Tibial nerve (tissue), 4 donors: ENCODE results near the gene FAM174C. TPM values are rescaled to one million over a fixed set of nuclear protein-coding genes. Genes with fewer than 3 reads are reported as not detected.
A peak's percentile ranks its signal among the peaks of the same experiment; 100 is the strongest.

Experiments
- DNase-seq, 2 donors: peaks; one replicate each; pipeline ENCODE4 v3.0.0-alpha.2; 2019; ENCODE audit warnings: low spot score in 2 of 2
- H3K27ac ChIP-seq, 4 donors: fragments of 200-600 bp; sonication (generic) in 3 of 4; one replicate each; pipeline ENCODE4 v1.5.1; 2017 to 2019; ENCODE audit warnings: mild to moderate bottlenecking in 1 of 4
- H3K27me3 ChIP-seq, 2 donors: fragments of 200-600 bp; sonication (generic) in 1 of 2; one replicate each; pipeline versions ENCODE4 v1.5.1 to v1.6.0; 2017 to 2019
- H3K36me3 ChIP-seq, 3 donors: fragments of 200-600 bp; sonication (generic); one replicate each; pipeline ENCODE4 v1.5.1; 2018 to 2019
- H3K4me1 ChIP-seq, 4 donors: fragments of 200-600 bp; sonication (generic) in 3 of 4; one replicate each; pipeline ENCODE4 v1.5.1; 2017 to 2019
- H3K4me3 ChIP-seq, 4 donors: fragments of 200-600 bp; sonication (generic) in 3 of 4; one replicate each; pipeline ENCODE4 v1.5.1; 2017 to 2019; ENCODE audit warnings: mild to moderate bottlenecking in 1 of 4, moderate library complexity in 1 of 4
- H3K9me3 ChIP-seq, 4 donors: fragments of 200-600 bp; sonication (generic) in 3 of 4; one replicate each; pipeline ENCODE4 v1.5.1; 2017 to 2019
- EP300 ChIP-seq, 2 donors: sonication (generic); formaldehyde crosslinking; IDR thresholded peaks; one replicate each; pipeline ENCODE4 v1.6.1; 2017; ENCODE audit warnings: antibody characterized with exemption in 2 of 2, mild to moderate bottlenecking in 1 of 2
- POLR2A ChIP-seq, 2 donors: fragments of 450-650 bp; IDR thresholded peaks; one replicate each; pipeline ENCODE4 v1.6.1; 2017; ENCODE audit warnings: antibody characterized with exemption in 2 of 2, mild to moderate bottlenecking in 2 of 2, moderate library complexity in 2 of 2
- WGBS, 2 donors: methylation state at CpG; one replicate each; pipeline ENCODE4 v1.1.5; 2018; 5-methylcytosine and 5-hydroxymethylcytosine counted together
- total RNA-seq, 4 donors: library from RNA; depleted of rRNA; stranded (reverse); fragments of >200 nt; gene quantifications; one replicate each; pipeline ENCODE4 v1.1.0, GENCODE V29; 2016
- TF ChIP-seq, protein P1 (sequence below), 5 experiments: fragments of 200-600 bp in 3 of 5; fragments of 450-650 bp in 2 of 5; sonication (generic) in 3 of 5; IDR thresholded peaks; one replicate each; pipeline ENCODE4 v1.5.1; 2016 to 2019; ENCODE audit warnings: antibody characterized with exemption in 5 of 5, mild to moderate bottlenecking in 3 of 5, moderate library complexity in 2 of 5

The FAM174C gene
- total RNA-seq, 4 donors from 2014 or later = 25.5 to 80.7 (median 52.0) TPM

DNA sequence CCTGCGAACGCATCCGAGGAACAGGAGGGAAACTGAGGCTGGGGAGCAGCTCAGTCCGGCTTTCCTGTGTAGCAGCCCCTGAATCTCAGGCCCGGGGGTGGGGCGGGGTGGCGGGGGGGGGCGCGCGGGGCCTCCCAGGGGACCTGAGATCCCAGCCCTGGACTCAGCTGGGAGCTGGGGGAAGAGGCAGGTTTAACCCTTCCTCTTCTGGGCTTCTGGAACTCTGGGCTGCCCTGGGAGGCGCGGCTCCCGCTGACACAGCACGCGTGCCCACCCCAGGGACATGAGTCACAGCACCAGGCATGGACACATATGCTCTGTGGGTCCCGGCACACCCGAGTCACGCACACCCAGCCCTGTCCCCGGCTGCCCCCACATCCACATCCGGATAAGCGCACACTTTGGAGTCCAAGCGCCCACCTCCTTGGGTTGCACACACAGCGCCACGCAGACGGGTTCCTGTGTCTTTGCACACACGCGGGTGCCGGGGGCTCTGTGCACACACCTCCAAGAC lies 9.7 kb upstream of the FAM174C start:
- Histone ChIP-seq H3K4me1 (peaks cover 8 to 86% (median 70%) of the 10 kb centered on the region in 4 donors), H3K36me3 (peaks cover 0 to under 1% (median 0%) of the 10 kb centered on the region in 3 donors), H3K4me3 (peak overlapping the region; percentile 24 to 60 (median 40)), H3K27me3 (no peaks in the 10 kb centered on the region), H3K27ac (peak overlapping the region; percentile 71 to 99 (median 95)), H3K9me3 (no peaks in the 10 kb centered on the region)
- TF ChIP-seq, protein P1, sequence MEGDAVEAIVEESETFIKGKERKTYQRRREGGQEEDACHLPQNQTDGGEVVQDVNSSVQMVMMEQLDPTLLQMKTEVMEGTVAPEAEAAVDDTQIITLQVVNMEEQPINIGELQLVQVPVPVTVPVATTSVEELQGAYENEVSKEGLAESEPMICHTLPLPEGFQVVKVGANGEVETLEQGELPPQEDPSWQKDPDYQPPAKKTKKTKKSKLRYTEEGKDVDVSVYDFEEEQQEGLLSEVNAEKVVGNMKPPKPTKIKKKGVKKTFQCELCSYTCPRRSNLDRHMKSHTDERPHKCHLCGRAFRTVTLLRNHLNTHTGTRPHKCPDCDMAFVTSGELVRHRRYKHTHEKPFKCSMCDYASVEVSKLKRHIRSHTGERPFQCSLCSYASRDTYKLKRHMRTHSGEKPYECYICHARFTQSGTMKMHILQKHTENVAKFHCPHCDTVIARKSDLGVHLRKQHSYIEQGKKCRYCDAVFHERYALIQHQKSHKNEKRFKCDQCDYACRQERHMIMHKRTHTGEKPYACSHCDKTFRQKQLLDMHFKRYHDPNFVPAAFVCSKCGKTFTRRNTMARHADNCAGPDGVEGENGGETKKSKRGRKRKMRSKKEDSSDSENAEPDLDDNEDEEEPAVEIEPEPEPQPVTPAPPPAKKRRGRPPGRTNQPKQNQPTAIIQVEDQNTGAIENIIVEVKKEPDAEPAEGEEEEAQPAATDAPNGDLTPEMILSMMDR (IDR thresholded peaks at IDR 0.05) = no peak
- no peak for TF ChIP-seq EP300 (IDR thresholded peaks at IDR 0.05)
- TF ChIP-seq POLR2A (IDR thresholded peaks at IDR 0.05) = no peak
- 6 to 12% methylated on average over 12 to 15 of the region's 28 CpGs for WGBS, 2 donors
- no peak for DNase-seq

DNA sequence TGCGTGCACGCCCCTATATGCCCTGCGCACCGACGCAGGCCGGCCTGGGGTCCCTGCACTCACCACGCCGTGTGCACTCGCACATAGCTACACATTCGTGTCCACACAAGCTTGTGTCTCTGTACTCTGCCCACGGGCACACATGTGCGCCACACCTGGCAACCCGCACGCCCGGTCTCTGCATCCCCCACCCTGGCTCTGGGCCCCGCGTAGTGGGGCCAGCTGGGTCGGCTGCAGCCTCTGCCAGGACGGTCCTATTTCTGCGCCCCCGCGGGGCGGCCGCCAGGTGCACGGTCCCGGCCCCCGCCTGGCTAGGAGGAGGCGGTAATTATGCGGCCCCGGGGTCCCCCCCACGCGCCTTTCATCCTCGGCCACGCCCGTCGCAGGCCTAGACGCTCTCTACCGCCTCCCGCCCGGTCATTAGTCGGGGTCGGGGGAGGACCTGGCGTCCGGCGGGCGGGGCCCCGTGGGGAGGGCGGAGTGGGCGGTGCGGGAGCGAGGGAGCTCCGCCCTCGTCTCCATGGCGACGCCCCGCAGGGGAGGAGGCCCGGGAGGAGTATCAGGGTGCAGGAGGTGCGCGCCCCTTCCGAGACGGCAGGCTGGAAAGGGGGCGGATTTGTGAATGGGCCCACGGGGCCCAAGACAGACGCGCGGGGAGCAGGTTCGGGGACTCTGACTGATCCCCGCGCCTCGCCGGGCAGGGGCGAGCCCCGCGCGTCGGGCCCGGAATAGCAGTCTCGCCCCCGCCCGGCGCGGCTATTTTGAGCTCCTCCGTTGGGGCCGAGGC lies 9.0 kb upstream of the FAM174C start:
- TF ChIP-seq, protein P1 (IDR thresholded peaks at IDR 0.05) = no peak
- TF ChIP-seq EP300 (IDR thresholded peaks at IDR 0.05) (no peak), POLR2A (IDR thresholded peaks at IDR 0.05) (no peak)
- peaks cover 11 to 89% (median 73%) of the 10 kb centered on the region in 4 donors for H3K4me1 ChIP-seq
- H3K27ac ChIP-seq = peak overlapping the region; percentile 71 to 99 (median 95)
- H3K27me3 ChIP-seq = no peaks in the 10 kb centered on the region
- H3K36me3 ChIP-seq = peaks cover 0 to 7% (median 0%) of the 10 kb centered on the region in 3 donors
- WGBS, 2 donors = 3 to 4% methylated on average over 46 to 49 of the region's 84 CpGs
- DNase-seq = no peak
- no peaks in the 10 kb centered on the region for H3K9me3 ChIP-seq
- H3K4me3 ChIP-seq = peak overlapping the region; percentile 24 to 60 (median 40)

DNA sequence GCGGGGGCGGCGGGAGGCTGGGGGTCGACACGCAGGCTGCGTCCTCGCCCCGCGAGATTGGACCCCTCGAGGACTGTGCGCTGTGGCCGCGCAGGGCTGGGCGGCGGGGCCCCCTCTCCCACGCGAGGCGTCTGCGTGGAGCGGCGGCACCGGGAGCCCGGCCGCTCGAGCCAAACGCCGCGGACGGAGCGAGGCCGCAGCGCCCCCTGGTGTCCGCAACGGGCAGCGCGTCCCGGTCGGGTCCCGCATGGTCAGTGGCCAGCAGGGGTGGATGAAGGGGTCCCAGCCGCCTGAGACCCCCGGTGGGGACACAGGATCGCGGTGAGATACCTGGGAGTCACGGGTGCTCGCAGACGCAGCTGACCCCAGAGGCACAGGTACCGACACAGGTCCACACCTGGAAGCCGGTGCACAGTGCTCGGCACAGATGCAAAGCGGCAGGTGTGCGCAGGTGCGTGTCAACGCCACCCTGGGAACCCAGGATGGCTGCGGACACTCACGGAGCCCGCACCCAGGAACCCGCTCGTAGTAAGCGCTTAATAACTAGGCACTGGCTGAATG lies 8.3 kb upstream of the FAM174C start:
- H3K4me1 ChIP-seq = peaks cover 11 to 89% (median 73%) of the 10 kb centered on the region in 4 donors

DNA sequence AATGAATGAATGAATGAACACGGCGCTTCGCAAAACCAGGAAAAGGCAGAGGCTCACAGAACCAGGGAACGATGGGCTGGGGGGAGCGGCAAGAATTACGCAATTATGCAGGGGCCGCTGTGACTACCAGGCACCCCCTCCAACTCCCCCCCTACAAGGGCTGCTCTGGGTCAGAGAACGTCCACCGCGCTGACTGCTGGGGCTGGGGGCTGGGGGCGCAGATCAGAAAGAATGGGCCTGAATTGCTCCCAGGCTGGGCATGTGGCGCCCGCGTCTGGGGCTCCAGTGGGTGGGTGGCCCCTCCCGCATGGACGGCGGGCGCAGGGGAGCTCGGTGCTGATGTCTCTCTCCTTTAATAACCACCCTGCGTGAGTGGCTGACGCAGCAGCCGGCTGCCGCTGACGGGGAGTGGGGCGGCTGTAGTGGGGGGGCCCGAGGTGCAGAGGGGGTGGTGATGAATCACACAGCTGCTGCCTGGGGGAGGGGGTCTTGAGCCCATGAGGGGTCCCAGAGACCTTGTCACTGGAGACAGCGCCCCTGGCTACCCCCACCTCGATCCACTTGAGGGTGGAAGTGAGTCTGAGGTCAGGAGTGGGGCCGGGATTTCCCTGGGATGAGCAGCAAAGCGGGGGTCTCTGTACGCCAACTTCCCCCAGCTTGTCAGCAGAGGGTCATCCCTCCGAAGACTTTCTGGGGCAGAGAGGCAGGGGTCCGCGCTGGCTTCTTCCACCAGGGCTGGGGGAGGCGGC lies 7.7 kb upstream of the FAM174C start:
- no peak overlapping the region for H3K4me3 ChIP-seq
- no peaks in the 10 kb centered on the region for H3K27me3 ChIP-seq
- TF ChIP-seq, protein P1 (IDR thresholded peaks at IDR 0.05) = no peak
- TF ChIP-seq POLR2A (IDR thresholded peaks at IDR 0.05) (no peak), EP300 (IDR thresholded peaks at IDR 0.05) (no peak)
- no peak for DNase-seq
- 39 to 44% methylated on average over 23 to 26 of the region's 35 CpGs for WGBS, 2 donors
- H3K4me1 ChIP-seq = peaks cover 11 to 89% (median 71%) of the 10 kb centered on the region in 4 donors
- peaks cover 0 to 20% (median 13%) of the 10 kb centered on the region in 3 donors for H3K36me3 ChIP-seq
- H3K9me3 ChIP-seq = no peaks in the 10 kb centered on the region
- H3K27ac ChIP-seq = peak overlapping the region; percentile 71 to 99 (median 95)

More for the DNA sequence above, 8.3 kb upstream of the FAM174C start:
- TF ChIP-seq, protein P1 (IDR thresholded peaks at IDR 0.05) = peak; percentile 96 to 100 (median 98)
- TF ChIP-seq EP300 (IDR thresholded peaks at IDR 0.05) = no peak
- WGBS, 2 donors = 0 to 2% methylated on average over 14 to 19 of the region's 59 CpGs
- DNase-seq = no peak
- no peaks in the 10 kb centered on the region for H3K27me3 ChIP-seq
- peak overlapping the region; percentile 71 to 99 (median 95) for H3K27ac ChIP-seq
- peak overlapping the region; percentile 24 to 60 (median 40) for H3K4me3 ChIP-seq
- no peaks in the 10 kb centered on the region for H3K9me3 ChIP-seq
- H3K36me3 ChIP-seq = peaks cover 0 to 13% (median 6%) of the 10 kb centered on the region in 3 donors
